K562 (cell line): ENCODE measurements around the gene DOCK4. TPM values are rescaled to one million over a fixed set of nuclear protein-coding genes. Genes with fewer than 3 reads are reported as not detected.

Experiments used
- ATAC-seq: fragments of 200-7000 bp; cut with Tn5 transposase; 3 replicates; pipeline ENCODE4 v1.9.1; 2020; ENCODE audit warnings: moderate library complexity
- BruUV-seq: library from RNA; stranded (reverse); fragments of 400-500 nt; replicated peaks from 2 replicates; lab custom pipeline; 2021; lab: Mats Ljungman, UMichigan
- CTCF ChIA-PET: fragments of 300-600 bp; formaldehyde crosslinking; extraction: SDS; loops from one replicate; lab custom pipeline; 2021; ENCODE audit warnings: low intra/inter-chr PET ratio; lab: Yijun Ruan, JAX
- POLR2A ChIA-PET: fragments of 300-600, 350-650 bp; sonication (Branson Sonifier 250); formaldehyde crosslinking; extraction: SDS; loops from one replicate; lab custom pipeline; 2021; ENCODE audit warnings: antibody characterized with exemption, inconsistent platforms; lab: Yijun Ruan, JAX
- DNase-seq, 4 experiments: peaks; one replicate each; pipeline versions ENCODE4 v3.0.0 to v3.0.0-alpha.2; 2011 to 2018; ENCODE audit warnings: low spot score in 3 of 4, mixed read lengths in 3 of 4; ENCODE audit errors: extremely low read depth in 1 of 4
- FAIRE-seq: peaks from 2 replicates; lab custom pipeline; 2011; peaks lifted over from hg19 to GRCh38; lab: Jason Lieb, UNC
- H2AFZ ChIP-seq: 2 replicates; pipeline ENCODE4 v1.6.0; 2011; ENCODE audit warnings: low read depth, low read length, control low read depth, inconsistent platforms
- H3K27ac ChIP-seq: fragments of 200-600 bp; 3 replicates; pipeline ENCODE4 v1.8.0; 2011; ENCODE audit warnings: low read depth, mild to moderate bottlenecking, control low read depth, inconsistent platforms, low read length, moderate library complexity, mixed read lengths; ENCODE audit errors: extremely low read depth
- H3K27me3 ChIP-seq, 2 experiments: fragments of 300-600 bp in 1 of 2; 2 replicates in 1 of 2; 3 replicates in 1 of 2; pipeline versions ENCODE4 v1.6.0 to v1.8.0; 2011; ENCODE audit warnings: inconsistent platforms in 2 of 2, low read length in 2 of 2, mild to moderate bottlenecking in 1 of 2, mixed read lengths in 1 of 2, moderate library complexity in 1 of 2; ENCODE audit not compliant: control insufficient read depth in 2 of 2, insufficient read depth in 2 of 2
- H3K36me3 ChIP-seq: fragments of 300-600 bp; 3 replicates; pipeline ENCODE4 v1.8.0; 2011; ENCODE audit warnings: mild to moderate bottlenecking, low read length, inconsistent platforms; ENCODE audit not compliant: control insufficient read depth, insufficient read depth
- H3K4me1 ChIP-seq, 2 experiments: fragments of 200-600 bp in 1 of 2; replicated peaks in 1 of 2; 2 replicates in 1 of 2; 3 replicates in 1 of 2; pipeline versions ENCODE4 v1.5.1 to v1.8.0; 2011; ENCODE audit warnings: inconsistent platforms in 2 of 2, low read length in 2 of 2, mild to moderate bottlenecking in 1 of 2, mixed read lengths in 1 of 2, moderate library complexity in 1 of 2; ENCODE audit not compliant: control insufficient read depth in 2 of 2, insufficient read depth in 2 of 2
- H3K4me2 ChIP-seq: 2 replicates; pipeline ENCODE4 v1.6.1; 2011; ENCODE audit warnings: low read length, control low read depth, inconsistent platforms, mixed read lengths; ENCODE audit not compliant: insufficient read depth
- H3K4me3 ChIP-seq: fragments of 200-600 bp; sonication (generic), shearing (Covaris generic); 2 replicates; pipeline ENCODE4 v1.5.1; 2016; ENCODE audit warnings: control low read depth, inconsistent platforms
- H3K79me2 ChIP-seq: fragments of 200-600 bp; 3 replicates; pipeline ENCODE4 v1.8.0; 2011; ENCODE audit warnings: low read length, inconsistent platforms; ENCODE audit not compliant: control insufficient read depth, insufficient read depth
- H3K9ac ChIP-seq, 2 experiments: 2 replicates each; pipeline versions ENCODE4 v1.6.0 to v1.6.1; 2011; ENCODE audit warnings: low read depth in 2 of 2, low read length in 2 of 2, control low read depth in 1 of 2, inconsistent platforms in 1 of 2, mild to moderate bottlenecking in 1 of 2, mixed read lengths in 1 of 2; ENCODE audit not compliant: insufficient read depth in 1 of 2
- H3K9me1 ChIP-seq: one replicate; pipeline ENCODE4 v1.6.0; 2011; ENCODE audit warnings: inconsistent platforms, mild to moderate bottlenecking, low read length, moderate library complexity; ENCODE audit not compliant: control insufficient read depth, insufficient read depth
- H3K9me3 ChIP-seq: replicated peaks from 2 replicates; pipeline ENCODE4 v1.5.1; 2011; ENCODE audit warnings: low read depth, low read length, inconsistent platforms; ENCODE audit not compliant: control insufficient read depth, insufficient read depth
- H4K20me1 ChIP-seq: replicated peaks from 2 replicates; pipeline ENCODE4 v1.6.1; 2011; ENCODE audit warnings: low read length, inconsistent platforms, mixed read lengths; ENCODE audit not compliant: control insufficient read depth, insufficient read depth
- COPS2 ChIP-seq: fragments of 450-650 bp; conservative IDR thresholded peaks from 2 replicates; pipeline ENCODE4 v1.6.1; 2016; ENCODE audit warnings: mild to moderate bottlenecking, moderate library complexity
- HDAC1 ChIP-seq, 2 experiments: fragments of 450-650 bp; IDR thresholded peaks; 2 replicates each; pipeline ENCODE4 v1.6.1; 2016 to 2017; ENCODE audit warnings: inconsistent platforms in 1 of 2, mild to moderate bottlenecking in 1 of 2, moderate library complexity in 1 of 2
- HINFP ChIP-seq: fragments of 450-650 bp; conservative IDR thresholded peaks from 2 replicates; pipeline ENCODE4 v1.6.1; 2016; ENCODE audit warnings: missing genetic modification characterization, low read depth, mild to moderate bottlenecking, control low read depth, missing compliant biosample characterization
- NR2F6 ChIP-seq: fragments of 450-650 bp; formaldehyde crosslinking; IDR thresholded peaks from 2 replicates; pipeline ENCODE4 v1.4.0; 2020; ENCODE audit warnings: mild to moderate bottlenecking
- RBM22 ChIP-seq: fragments of 200-400 bp; formaldehyde crosslinking; IDR thresholded peaks from 2 replicates; pipeline ENCODE4 v1.6.1; 2018; ENCODE audit warnings: low read length, low read depth; ENCODE audit not compliant: poor library complexity, severe bottlenecking
- RCOR1 ChIP-seq, 2 experiments: IDR thresholded peaks; 2 replicates each; pipeline ENCODE4 v1.6.1; 2012; ENCODE audit warnings: low read depth in 2 of 2, low read length in 2 of 2, borderline replicate concordance in 1 of 2, improper control_type of control experiment in 1 of 2
- ZNF12 ChIP-seq: sonication (generic); formaldehyde crosslinking; IDR thresholded peaks from 2 replicates; pipeline ENCODE4 v1.4.0; 2020; ENCODE audit warnings: mild to moderate bottlenecking, missing genetic modification reagents
- ZNF3 ChIP-seq: fragments of 250-450 bp; sonication (Bioruptor Pico); IDR thresholded peaks from 2 replicates; pipeline ENCODE4 v1.5.0; 2021; ENCODE audit warnings: mild to moderate bottlenecking, moderate library complexity
- ZNF695 ChIP-seq: fragments of 450-650 bp; formaldehyde crosslinking; IDR thresholded peaks from 2 replicates; pipeline ENCODE4 v1.4.0; 2020; ENCODE audit warnings: mild to moderate bottlenecking, moderate library complexity
- WGBS: fragments of 100-300 bp; shearing (Covaris generic); methylation state at CpG from one replicate; pipeline ENCODE4 v1.1.6; 2016; ENCODE audit warnings: low coverage, mixed read lengths; ENCODE audit not compliant: insufficient coverage; ENCODE audit errors: missing lambda C conversion rate; 5-methylcytosine and 5-hydroxymethylcytosine counted together
- in situ Hi-C: fragments of 300-500 bp; cut with MboI; formaldehyde crosslinking; loops from 4 replicates; pipeline ENCODE4 v1.15.0; 2018; ENCODE audit warnings: inconsistent platforms, mixed read lengths
- intact Hi-C: fragments of 100-400 bp; cut with micrococcal nuclease; formaldehyde crosslinking; loops from 2 replicates; pipeline ENCODE4 v1.14.2; 2022
- polyA plus RNA-seq, 8 experiments: library from polyadenylated mRNA; depleted of rRNA in 4 of 8; stranded (reverse) in 5 of 8; unstranded in 3 of 8; fragments of >200 nt; fragmentation: Nextera tagmentation in 2 of 8; fragmentation: Illumina TruSeq in 1 of 8; extraction: Ambion mirVana in 2 of 8; extraction: Trizol in 1 of 8; gene quantifications; 2 replicates each; pipeline versions ENCODE4 v1.2.1 to v1.2.3, GENCODE V29; 2011 to 2014; ENCODE audit warnings: inconsistent platforms in 1 of 8, missing spikeins in 1 of 8
- total RNA-seq, 7 experiments: library from RNA; depleted of rRNA in 6 of 7; stranded (reverse); fragments of >200 nt in 6 of 7; fragmentation: Illumina TruSeq in 2 of 7; extraction: Trizol in 2 of 7; gene quantifications; 2 replicates each; pipeline versions ENCODE4 v1.2.1 to v1.2.3, GENCODE V29; 2011 to 2021; ENCODE audit warnings: low replicate concordance in 1 of 7

Gene DOCK4
- total and polyA plus RNA-seq, 9 of the 15 experiments (the other 6 are each of a cell fraction or from before 2014, with no cell fraction given) = 0.42 to 5.7 (median 2.3) TPM

- H3K4me1 ChIP-seq = no peaks in the 10 kb centered on the region
- no peak for FAIRE-seq
Observed at GRCh38 chr7:112015146-112015545, 191.1 kb downstream of the DOCK4 start.

More at GRCh38 chr7:112015146-112015545, 191.1 kb downstream of the DOCK4 start:
- no peaks in the 10 kb centered on the region for H3K27me3 ChIP-seq
- H3K4me3 ChIP-seq = no peak overlapping the region
- no peak overlapping the region for H3K4me2 ChIP-seq
- CTCF ChIA-PET = no interaction called here
- no peaks in the 10 kb centered on the region for H3K9me3 ChIP-seq
- TF ChIP-seq HINFP (tag) = no peak
- no peak for TF ChIP-seq RBM22
- no peak for TF ChIP-seq HDAC1 (IDR thresholded peaks at IDR 0.05)
- no peak for TF ChIP-seq NR2F6
- TF ChIP-seq RCOR1 (IDR thresholded peaks at IDR 0.05; ENCODE audit: borderline replicate concordance in 1 of 2, low read depth in 2 of 2, low read length in 2 of 2) = no peak
- TF ChIP-seq ZNF3 (CRISPR knock-in tag) = no peak
- no peak for TF ChIP-seq ZNF12 (CRISPR knock-in tag)
- TF ChIP-seq COPS2 = no peak
- TF ChIP-seq ZNF695 (CRISPR knock-in tag) = no peak
- H2AFZ ChIP-seq = no peak overlapping the region
- ATAC-seq (no peak), DNase-seq (no peak)
- POLR2A ChIA-PET = no interaction called here
- in situ Hi-C loops (no loop called here), intact Hi-C loops (no loop called here)
- H3K9me1 ChIP-seq = no peaks in the 10 kb centered on the region
- H3K79me2 ChIP-seq = no peaks in the 10 kb centered on the region
- WGBS = 0% methylated on average over 3 of the region's 3 CpGs
- BruUV-seq = no TSS peak
- no peaks in the 10 kb centered on the region for H3K36me3 ChIP-seq
- no peak overlapping the region for H3K9ac ChIP-seq
- H4K20me1 ChIP-seq = no peaks in the 10 kb centered on the region
- no peak overlapping the region for H3K27ac ChIP-seq
